Thymus (tissue), 11 donors: ENCODE data around the gene CMC4. TPM values are rescaled to one million over a fixed set of nuclear protein-coding genes. Genes with fewer than 3 reads are reported as not detected.
A peak's percentile ranks its signal among the peaks of the same experiment; 100 is the strongest.

Experiments
- DNase-seq, 9 donors: peaks; one replicate each; pipeline ENCODE4 v3.0.0-alpha.2; 2013; ENCODE audit warnings: low spot score in 9 of 9, low read depth in 6 of 9, missing footprints in 1 of 9
- H3K27ac ChIP-seq, 2 donors: one replicate each; pipeline ENCODE4 v1.5.1; 2013; ENCODE audit warnings: control low read depth in 1 of 2, low read depth in 1 of 2, low read length in 1 of 2, mild to moderate bottlenecking in 1 of 2, moderate library complexity in 1 of 2
- H3K27me3 ChIP-seq, 2 donors: one replicate each; pipeline ENCODE4 v1.5.1; 2013; ENCODE audit warnings: low read length in 1 of 2; ENCODE audit not compliant: control insufficient read depth in 2 of 2, insufficient read depth in 1 of 2
- H3K36me3 ChIP-seq, 2 donors: one replicate each; pipeline ENCODE4 v1.5.1; 2013; ENCODE audit warnings: low read length in 1 of 2, mild to moderate bottlenecking in 1 of 2, moderate library complexity in 1 of 2; ENCODE audit not compliant: control insufficient read depth in 2 of 2, insufficient read depth in 2 of 2
- H3K4me1 ChIP-seq, 2 donors: one replicate each; pipeline ENCODE4 v1.5.1; 2013; ENCODE audit warnings: low read length in 2 of 2; ENCODE audit not compliant: control insufficient read depth in 2 of 2, insufficient read depth in 2 of 2
- H3K4me3 ChIP-seq, 2 donors: one replicate each; pipeline ENCODE4 v1.5.1; 2013; ENCODE audit warnings: low read length in 2 of 2, control low read depth in 1 of 2, mild to moderate bottlenecking in 1 of 2
- H3K9me3 ChIP-seq, 2 donors: one replicate each; pipeline ENCODE4 v1.5.1; 2013; ENCODE audit warnings: low read length in 1 of 2, mild to moderate bottlenecking in 1 of 2; ENCODE audit not compliant: control insufficient read depth in 2 of 2, insufficient read depth in 1 of 2
- WGBS: extraction: QIAGEN DNeasy Blood & Tissue Kit; methylation state at CpG from one replicate; pipeline ENCODE4 v1.1.7; 2013; 5-methylcytosine and 5-hydroxymethylcytosine counted together
- polyA plus RNA-seq: library from polyadenylated mRNA; stranded (reverse); fragments of 200-250 nt; gene quantifications from one replicate; pipeline ENCODE4 v1.2.3, GENCODE V29; 2013
- total RNA-seq: library from RNA; stranded (reverse); fragments of 120-200 nt; gene quantifications from one replicate; pipeline ENCODE4 v1.2.4, GENCODE V29; 2013
- donor health status: healthy.

Gene CMC4
- total and polyA plus RNA-seq, 2 donors, result 9.0 to 26.3 TPM

DNA sequence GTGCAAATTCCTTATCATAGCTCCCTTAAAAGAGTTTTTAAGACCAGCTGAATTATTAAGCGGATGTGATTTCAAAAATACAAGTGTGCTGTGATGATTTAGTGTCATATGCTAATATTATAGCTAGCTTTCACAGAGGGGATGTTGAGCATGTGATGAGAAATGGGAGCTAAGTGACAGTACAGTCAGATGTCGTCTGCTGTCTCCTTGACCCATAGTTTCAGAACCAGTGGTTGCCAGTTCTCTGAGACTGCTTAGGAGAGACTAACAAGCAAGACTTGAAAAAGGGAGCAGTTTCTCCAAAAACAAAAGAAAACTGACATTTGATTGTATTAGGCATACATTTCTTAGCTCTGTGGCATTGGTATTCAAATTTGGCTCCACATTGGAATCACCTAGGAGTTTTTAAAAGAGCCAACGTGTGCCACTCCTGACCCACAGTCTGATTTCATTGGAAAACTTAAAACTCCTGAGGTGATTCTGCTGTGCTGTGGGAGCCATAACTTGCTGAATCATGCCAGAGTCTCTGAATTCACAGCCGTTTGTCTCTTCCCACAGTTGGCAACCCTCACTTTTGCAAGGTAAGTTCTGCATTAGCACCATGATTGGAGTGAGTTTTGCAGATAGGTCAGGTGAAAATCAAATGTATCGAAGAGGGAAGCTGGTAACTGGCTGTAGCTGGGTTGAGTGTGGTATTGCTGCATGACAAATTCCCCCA, 24.0 kb downstream of the CMC4 start:
- no peak overlapping the region for H3K4me3 ChIP-seq
- no peak overlapping the region for H3K27ac ChIP-seq
- 83% methylated on average over 5 of the region's 5 CpGs for WGBS

DNA sequence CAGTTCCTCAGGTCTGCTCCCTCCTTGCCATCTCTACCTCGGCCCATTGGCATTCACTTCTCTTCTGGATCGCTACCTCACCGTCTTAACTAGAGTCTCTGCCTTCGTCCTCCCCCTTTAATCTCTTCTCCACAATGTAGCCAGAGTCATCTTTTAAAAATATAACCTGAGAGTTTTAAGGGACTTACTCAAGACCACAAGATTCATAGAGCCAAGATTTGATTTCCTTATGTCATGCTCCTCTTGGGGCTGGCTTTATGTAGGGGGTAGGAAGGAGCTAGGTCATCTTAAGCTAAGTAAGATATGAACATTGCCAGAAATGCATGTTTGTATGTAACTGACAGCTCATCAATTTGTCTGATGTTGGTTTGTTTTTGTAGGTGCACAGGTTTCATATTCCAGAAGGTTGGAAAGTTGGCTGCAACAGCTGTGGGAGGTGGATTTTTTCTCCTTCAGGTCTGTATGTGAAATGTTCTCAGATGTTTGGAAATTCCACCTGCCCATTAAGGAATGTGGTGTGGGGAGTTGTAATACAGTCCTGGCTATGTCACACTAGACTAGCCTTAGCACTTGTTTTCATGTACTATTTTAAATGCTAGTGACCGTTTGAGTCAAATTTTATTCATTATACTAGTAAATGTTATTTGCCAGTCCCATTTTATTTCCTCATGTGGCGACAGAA, 24.7 kb downstream of the CMC4 start:
- Histone ChIP-seq H3K4me3 (no peak overlapping the region), H3K36me3 (peaks cover 8% of the 10 kb centered on the region in 2 donors), H3K9me3 (no peaks in the 10 kb centered on the region), H3K27ac (no peak overlapping the region), H3K27me3 (no peaks in the 10 kb centered on the region), H3K4me1 (no peaks in the 10 kb centered on the region)
- DNase-seq, result no peak
- 94% methylated on average over 6 of the region's 6 CpGs for WGBS

More for the DNA sequence above, 24.0 kb downstream of the CMC4 start:
- H3K9me3 ChIP-seq, result no peaks in the 10 kb centered on the region
- peaks cover 8% of the 10 kb centered on the region in 2 donors for H3K36me3 ChIP-seq
- no peaks in the 10 kb centered on the region for H3K27me3 ChIP-seq
- DNase-seq, result no peak
- H3K4me1 ChIP-seq, result no peaks in the 10 kb centered on the region

DNA sequence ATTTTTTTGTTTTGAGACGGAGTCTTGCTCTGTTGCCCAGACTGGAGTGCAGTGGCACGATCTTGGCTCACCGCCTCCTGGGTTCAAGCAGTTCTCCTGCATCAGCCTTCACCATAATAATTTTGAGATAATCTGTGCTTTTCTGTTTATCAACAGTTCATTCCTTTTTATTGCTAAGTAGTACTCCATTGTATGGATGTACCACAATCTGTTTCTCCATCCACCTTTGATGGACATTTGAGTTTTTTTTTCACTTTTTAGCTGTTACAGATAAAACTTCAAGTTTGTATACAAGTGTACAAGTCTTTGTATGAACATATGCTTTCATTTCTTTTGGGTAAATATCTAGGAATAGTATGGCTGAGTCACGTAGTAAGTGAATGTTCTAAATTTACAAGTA, 35.2 kb downstream of the CMC4 start:
- Histone ChIP-seq H3K36me3 (peaks cover 0 to 4% of the 10 kb centered on the region in 2 donors), H3K4me3 (no peak overlapping the region), H3K9me3 (no peaks in the 10 kb centered on the region), H3K4me1 (no peaks in the 10 kb centered on the region), H3K27ac (no peak overlapping the region), H3K27me3 (no peaks in the 10 kb centered on the region)
- no peak for DNase-seq
- WGBS, result 97% methylated on average over 4 of the region's 4 CpGs

DNA sequence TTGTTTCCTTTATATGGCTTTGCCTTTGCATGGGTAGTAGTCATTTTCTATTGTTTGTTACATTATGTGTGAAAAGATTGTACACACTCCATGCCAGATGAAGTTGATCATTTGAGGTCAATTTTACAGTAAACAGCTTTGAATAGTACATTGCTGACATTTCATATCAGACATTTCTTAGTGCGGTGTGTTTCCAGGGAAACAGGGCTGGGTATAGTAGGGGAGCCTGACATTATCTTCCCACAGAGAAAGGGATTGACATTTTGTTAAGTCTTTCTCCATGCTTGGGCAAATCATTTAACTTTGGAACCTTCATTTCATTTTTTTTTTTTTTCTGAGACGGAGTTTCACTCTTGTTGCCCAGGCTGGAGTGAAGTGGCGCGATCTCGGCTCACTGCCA, 39.3 kb downstream of the CMC4 start:
- Histone ChIP-seq H3K27me3 (no peaks in the 10 kb centered on the region), H3K4me3 (no peak overlapping the region), H3K9me3 (no peaks in the 10 kb centered on the region), H3K27ac (no peak overlapping the region), H3K4me1 (peaks cover 0 to 5% of the 10 kb centered on the region in 2 donors), H3K36me3 (peaks cover 0 to 4% of the 10 kb centered on the region in 2 donors)
- 98% methylated on average over 5 of the region's 5 CpGs for WGBS
- DNase-seq, result no peak

DNA sequence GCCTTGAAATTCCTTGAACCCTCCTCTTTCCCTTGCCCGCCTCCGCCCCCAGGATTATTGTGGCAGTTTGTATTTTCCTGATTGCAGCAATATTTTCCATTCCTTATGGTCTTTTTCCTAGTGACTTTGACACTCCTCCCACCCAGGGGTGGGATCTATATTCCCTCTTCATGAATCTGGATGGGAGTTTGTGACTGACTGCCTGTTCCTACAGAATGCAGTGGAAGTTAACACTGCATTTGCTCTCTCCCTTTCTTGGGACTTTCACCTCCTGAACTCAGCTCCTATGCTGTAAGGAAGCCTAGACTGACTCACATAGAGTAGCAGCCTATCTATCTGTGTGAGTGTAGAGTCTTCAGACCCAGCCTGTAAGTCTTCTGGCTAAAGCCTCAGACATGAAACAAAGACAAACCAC, 42.1 kb downstream of the CMC4 start:
- peaks cover 0 to 5% of the 10 kb centered on the region in 2 donors for H3K4me1 ChIP-seq
- H3K9me3 ChIP-seq, result no peaks in the 10 kb centered on the region
- H3K36me3 ChIP-seq, result no peaks in the 10 kb centered on the region
- H3K27me3 ChIP-seq, result no peaks in the 10 kb centered on the region
- no peak overlapping the region for H3K4me3 ChIP-seq
- H3K27ac ChIP-seq, result no peak overlapping the region
- no peak for DNase-seq
- 100% methylated on average over 2 of the region's 2 CpGs for WGBS

DNA sequence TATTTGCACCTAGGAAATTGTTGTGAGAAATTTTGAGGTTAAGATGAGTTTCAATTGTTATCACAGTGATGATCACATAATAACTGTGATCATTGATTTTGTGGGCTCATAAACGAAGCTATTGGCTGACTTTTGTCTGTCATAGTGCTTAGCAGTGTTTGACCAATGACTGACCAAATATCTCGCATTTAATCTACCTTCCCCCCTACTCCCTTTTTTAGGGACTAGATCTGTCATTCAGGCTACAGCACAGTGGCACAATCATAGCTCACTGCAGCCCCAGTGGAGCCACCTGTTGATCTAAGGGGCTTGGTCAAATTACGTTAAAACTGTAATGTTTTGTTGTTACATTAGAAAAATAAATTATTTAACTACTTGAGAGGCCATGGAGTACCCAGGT, 42.8 kb downstream of the CMC4 start:
- Histone ChIP-seq H3K27me3 (no peaks in the 10 kb centered on the region), H3K27ac (peak overlapping the region in 1 of 2 donors; percentile 90), H3K4me1 (peaks cover 0 to 5% of the 10 kb centered on the region in 2 donors), H3K9me3 (no peaks in the 10 kb centered on the region), H3K36me3 (no peaks in the 10 kb centered on the region), H3K4me3 (peak overlapping the region in 1 of 2 donors; percentile 61)
- WGBS, result 35% methylated on average over 3 of the region's 3 CpGs
- DNase-seq, result no peak

DNA sequence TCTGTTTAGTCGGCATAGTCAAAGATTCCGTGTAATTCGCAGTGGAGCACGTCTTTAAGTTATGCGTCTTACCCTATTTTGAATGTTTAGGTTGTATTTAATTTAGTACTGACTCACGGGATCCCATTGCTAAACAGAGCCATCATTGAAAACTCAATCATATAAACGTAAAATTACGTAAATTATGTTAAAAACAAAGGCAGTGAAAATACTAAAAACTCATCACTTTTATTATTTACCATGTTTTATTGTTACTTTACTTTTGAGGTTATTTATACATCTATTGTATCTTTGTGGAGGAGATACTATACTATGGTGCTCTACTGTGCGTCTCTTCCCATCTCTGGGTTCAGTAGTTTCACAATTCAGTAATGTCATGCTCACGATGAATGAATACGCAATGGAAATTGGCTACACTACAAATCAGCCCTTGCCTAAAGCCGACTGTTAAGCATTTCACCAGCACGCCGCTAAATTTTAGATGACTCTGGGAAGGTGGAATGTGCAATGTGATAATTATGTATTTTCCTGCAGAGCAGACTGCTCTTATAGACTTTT, 43.3 kb downstream of the CMC4 start:
- peak in 6 of 9 donors; percentile 2 to 48 (median 18) for DNase-seq

DNA sequence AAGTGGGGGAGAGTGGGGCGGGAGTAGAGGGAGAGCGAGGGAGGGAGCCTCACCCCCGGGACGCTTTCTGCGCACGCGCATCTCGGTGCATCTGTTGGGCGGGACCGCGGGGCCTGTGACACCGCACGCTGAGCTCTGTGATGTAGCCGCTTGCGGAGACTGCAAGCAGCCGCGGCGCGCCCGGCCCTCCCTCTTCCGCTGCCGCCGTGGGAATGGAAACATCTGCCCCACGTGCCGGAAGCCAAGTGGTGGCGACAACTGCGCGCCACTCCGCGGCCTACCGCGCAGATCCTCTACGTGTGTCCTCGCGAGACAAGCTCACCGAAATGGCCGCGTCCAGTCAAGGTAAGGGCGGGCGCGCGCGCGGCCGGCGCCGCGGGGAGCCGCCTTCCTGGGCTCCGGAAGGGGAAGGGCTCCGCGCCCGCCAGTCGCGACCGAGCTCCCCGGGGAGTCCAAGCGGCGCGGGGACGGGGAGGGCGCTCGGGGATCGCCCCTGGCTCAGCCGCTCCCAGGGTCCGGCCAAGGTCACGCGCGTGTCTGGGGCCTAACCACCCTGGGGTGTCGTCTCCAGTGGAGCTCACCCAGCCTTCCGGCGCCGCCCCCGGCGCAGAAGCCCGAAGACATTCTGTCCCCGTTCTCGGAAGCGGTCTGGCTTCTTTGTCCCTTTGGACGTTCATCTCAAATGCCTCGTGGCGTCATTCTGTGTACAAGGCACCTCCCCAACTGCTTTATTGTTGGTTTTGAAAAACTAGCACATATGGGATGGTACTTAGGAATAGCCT, 44.0 kb downstream of the CMC4 start, which contains the start of gene FUNDC2:
FUNDC2 (plus strand) TSS at position 118 of the 782 bp plus-strand sequence; CDS start at position 213, 95 bp downstream.
- H3K4me3 ChIP-seq, result peak within 1 kb of the TSS; percentile 61 to 70
- no peaks in the 10 kb centered on the region for H3K36me3 ChIP-seq
- WGBS, result under 1% methylated on average over 82 of the region's 82 CpGs
- no peaks in the 10 kb centered on the region for H3K27me3 ChIP-seq
- peak within 1 kb of the TSS; percentile 90 to 93 for H3K27ac ChIP-seq
- peaks cover 0 to 5% of the 10 kb centered on the region in 2 donors for H3K4me1 ChIP-seq
- peak; percentile 66 to 96 (median 86) for DNase-seq
- H3K9me3 ChIP-seq, result no peaks in the 10 kb centered on the region

More for the DNA sequence above, 43.3 kb downstream of the CMC4 start:
- Histone ChIP-seq H3K27ac (peak overlapping the region; percentile 90 to 93), H3K9me3 (no peaks in the 10 kb centered on the region), H3K4me1 (peaks cover 0 to 5% of the 10 kb centered on the region in 2 donors), H3K36me3 (no peaks in the 10 kb centered on the region), H3K4me3 (peak overlapping the region; percentile 61 to 70), H3K27me3 (no peaks in the 10 kb centered on the region)
- WGBS, result 7% methylated on average over 14 of the region's 14 CpGs
